Mesendoderm (in vitro differentiated cells): Measurements from ENCODE around the gene BCL2.

Experiments
- DNase-seq: peaks from one replicate; pipeline ENCODE4 v3.0.0; 2013
- H2AK5ac ChIP-seq: 2 replicates; pipeline ENCODE4 v1.6.1; 2013; ENCODE audit warnings: low read length, inconsistent platforms
- H2BK120ac ChIP-seq: 2 replicates; pipeline ENCODE4 v1.6.1; 2013; ENCODE audit warnings: low read depth, mild to moderate bottlenecking, low read length, moderate library complexity, mixed read lengths
- H2BK15ac ChIP-seq: replicated peaks from 2 replicates; pipeline ENCODE4 v1.6.1; 2013; ENCODE audit warnings: low read depth, mild to moderate bottlenecking, moderate library complexity
- H2BK5ac ChIP-seq: 2 replicates; pipeline ENCODE4 v1.6.1; 2013; ENCODE audit warnings: low read length, inconsistent platforms
- H3K18ac ChIP-seq: 2 replicates; pipeline ENCODE4 v1.6.1; 2013; ENCODE audit warnings: mild to moderate bottlenecking, low read length, mixed read lengths
- H3K23ac ChIP-seq: one replicate; pipeline ENCODE4 v1.6.1; 2013; ENCODE audit warnings: low read length
- H3K27ac ChIP-seq: 2 replicates; pipeline ENCODE4 v1.5.1; 2013; ENCODE audit warnings: low read depth, mild to moderate bottlenecking, inconsistent platforms, low read length, moderate library complexity
- H3K27me3 ChIP-seq: 2 replicates; pipeline ENCODE4 v1.6.1; 2013; ENCODE audit warnings: low read length, control low read depth, mild to moderate bottlenecking, inconsistent platforms; ENCODE audit not compliant: insufficient read depth, poor library complexity
- H3K36me3 ChIP-seq: 2 replicates; pipeline ENCODE4 v1.6.1; 2013; ENCODE audit warnings: low read length, inconsistent platforms; ENCODE audit not compliant: control insufficient read depth, insufficient read depth
- H3K4ac ChIP-seq: one replicate; pipeline ENCODE4 v1.6.1; 2013; ENCODE audit warnings: low read depth, mild to moderate bottlenecking, low read length, moderate library complexity
- H3K4me1 ChIP-seq: 2 replicates; pipeline ENCODE4 v1.6.1; 2013; ENCODE audit warnings: low read depth, low read length, inconsistent platforms; ENCODE audit not compliant: control insufficient read depth
- H3K4me2 ChIP-seq: 2 replicates; pipeline ENCODE4 v1.6.1; 2013; ENCODE audit warnings: low read length
- H3K4me3 ChIP-seq: 2 replicates; pipeline ENCODE4 v1.5.1; 2013; ENCODE audit warnings: mild to moderate bottlenecking, low read length
- H3K56ac ChIP-seq: one replicate; pipeline ENCODE4 v1.6.1; 2013; ENCODE audit warnings: low read length
- H3K79me1 ChIP-seq: 2 replicates; pipeline ENCODE4 v1.6.1; 2013; ENCODE audit warnings: low read length, inconsistent platforms
- H3K79me2 ChIP-seq: 2 replicates; pipeline ENCODE4 v1.6.1; 2013; ENCODE audit warnings: mild to moderate bottlenecking, low read length; ENCODE audit not compliant: control insufficient read depth, insufficient read depth
- H3K9ac ChIP-seq: 2 replicates; pipeline ENCODE4 v1.6.1; 2013; ENCODE audit warnings: low read length, inconsistent platforms
- H4K5ac ChIP-seq: one replicate; pipeline ENCODE4 v1.6.1; 2013; ENCODE audit warnings: low read length
- H4K8ac ChIP-seq: one replicate; pipeline ENCODE4 v1.6.1; 2013; ENCODE audit warnings: low read depth, mild to moderate bottlenecking, control low read depth, low read length, moderate library complexity
- WGBS: extraction: QIAGEN DNeasy Blood & Tissue Kit; methylation state at CpG from one replicate; pipeline ENCODE4 v1.1.7; 2013; ENCODE audit warnings: low lambda C conversion rate, missing lambda C conversion rate; ENCODE audit not compliant: insufficient coverage; ENCODE audit errors: extremely low coverage; 5-methylcytosine and 5-hydroxymethylcytosine counted together

Gene BCL2

GRCh38 chr18:63175264-63175663 is 144.3 kb downstream of the BCL2 start:
- Histone ChIP-seq H3K9ac (no peak overlapping the region), H4K8ac (no peak overlapping the region), H2BK5ac (no peak overlapping the region), H3K56ac (no peak overlapping the region), H3K79me1 (no peaks in the 10 kb centered on the region), H3K27me3 (no peaks in the 10 kb centered on the region), H3K36me3 (no peaks in the 10 kb centered on the region), H3K79me2 (no peaks in the 10 kb centered on the region), H3K4me3 (no peak overlapping the region), H3K4me2 (no peak overlapping the region), H2AK5ac (no peak overlapping the region), H3K27ac (no peak overlapping the region), H3K4ac (no peak overlapping the region), H3K4me1 (no peaks in the 10 kb centered on the region), H2BK15ac (no peak overlapping the region), H3K18ac (no peak overlapping the region), H4K5ac (no peak overlapping the region), H3K23ac (no peak overlapping the region), H2BK120ac (no peak overlapping the region)
- no peak for DNase-seq
- WGBS, result no CpG with 5 or more reads among the region's 2 CpGs

- H3K4me3 ChIP-seq, result no peak overlapping the region
- H3K56ac ChIP-seq, result no peak overlapping the region
- no peaks in the 10 kb centered on the region for H3K27me3 ChIP-seq
- no peak overlapping the region for H3K9ac ChIP-seq
- no peak overlapping the region for H4K5ac ChIP-seq
- H3K36me3 ChIP-seq, result no peaks in the 10 kb centered on the region
- no peak for DNase-seq
- no peak overlapping the region for H3K27ac ChIP-seq
- H2BK15ac ChIP-seq, result no peak overlapping the region
- H2BK120ac ChIP-seq, result no peak overlapping the region
- no peak overlapping the region for H3K4me2 ChIP-seq
- no peak overlapping the region for H2BK5ac ChIP-seq
- no peak overlapping the region for H2AK5ac ChIP-seq
- H4K8ac ChIP-seq, result no peak overlapping the region
- no peaks in the 10 kb centered on the region for H3K79me1 ChIP-seq
- H3K4me1 ChIP-seq, result no peaks in the 10 kb centered on the region
- WGBS, result no CpG with 5 or more reads among the region's 2 CpGs
- no peak overlapping the region for H3K18ac ChIP-seq
- H3K23ac ChIP-seq, result no peak overlapping the region
- H3K4ac ChIP-seq, result no peak overlapping the region
- no peaks in the 10 kb centered on the region for H3K79me2 ChIP-seq
Observed at GRCh38 chr18:63173983-63174382, 145.6 kb downstream of the BCL2 start.

GRCh38 chr18:63169853-63170252 is 149.7 kb downstream of the BCL2 start:
- Histone ChIP-seq H3K18ac (no peak overlapping the region), H3K79me2 (no peaks in the 10 kb centered on the region), H3K9ac (no peak overlapping the region), H3K27ac (no peak overlapping the region), H4K5ac (no peak overlapping the region), H3K4me1 (no peaks in the 10 kb centered on the region), H3K36me3 (no peaks in the 10 kb centered on the region), H3K27me3 (no peaks in the 10 kb centered on the region), H3K23ac (no peak overlapping the region), H3K4me3 (no peak overlapping the region), H4K8ac (no peak overlapping the region), H2BK15ac (no peak overlapping the region), H3K4me2 (no peak overlapping the region), H3K4ac (no peak overlapping the region), H2BK120ac (no peak overlapping the region), H2BK5ac (no peak overlapping the region), H2AK5ac (no peak overlapping the region), H3K79me1 (no peaks in the 10 kb centered on the region), H3K56ac (no peak overlapping the region)
- WGBS, result no CpG with 5 or more reads among the region's 5 CpGs
- DNase-seq, result no peak

GRCh38 chr18:63168287-63168686 is 151.3 kb downstream of the BCL2 start:
- H2BK120ac ChIP-seq, result no peak overlapping the region
- no peak overlapping the region for H3K18ac ChIP-seq
- H2BK15ac ChIP-seq, result no peak overlapping the region
- no peaks in the 10 kb centered on the region for H3K79me2 ChIP-seq
- H3K4me1 ChIP-seq, result no peaks in the 10 kb centered on the region
- no peak overlapping the region for H3K27ac ChIP-seq
- no peak overlapping the region for H3K9ac ChIP-seq
- H4K5ac ChIP-seq, result no peak overlapping the region
- no peak overlapping the region for H3K4me2 ChIP-seq
- DNase-seq, result no peak
- H3K4me3 ChIP-seq, result no peak overlapping the region
- H2AK5ac ChIP-seq, result no peak overlapping the region
- no peak overlapping the region for H2BK5ac ChIP-seq
- no peak overlapping the region for H3K4ac ChIP-seq
- no CpG with 5 or more reads among the region's 5 CpGs for WGBS
- no peak overlapping the region for H3K23ac ChIP-seq
- H3K56ac ChIP-seq, result no peak overlapping the region
- H3K79me1 ChIP-seq, result no peaks in the 10 kb centered on the region
- no peaks in the 10 kb centered on the region for H3K36me3 ChIP-seq
- H3K27me3 ChIP-seq, result no peaks in the 10 kb centered on the region
- no peak overlapping the region for H4K8ac ChIP-seq

GRCh38 chr18:63166142-63166541 is 153.4 kb downstream of the BCL2 start:
- H3K4me1 ChIP-seq, result no peaks in the 10 kb centered on the region
- no peak overlapping the region for H3K27ac ChIP-seq
- H3K56ac ChIP-seq, result no peak overlapping the region
- H3K79me2 ChIP-seq, result no peaks in the 10 kb centered on the region
- H4K8ac ChIP-seq, result no peak overlapping the region
- H3K9ac ChIP-seq, result no peak overlapping the region
- no peaks in the 10 kb centered on the region for H3K36me3 ChIP-seq
- no CpG with 5 or more reads among the region's 12 CpGs for WGBS
- no peak overlapping the region for H2BK120ac ChIP-seq
- H3K18ac ChIP-seq, result no peak overlapping the region
- H2BK15ac ChIP-seq, result no peak overlapping the region
- no peak for DNase-seq
- H2BK5ac ChIP-seq, result no peak overlapping the region
- H3K4me2 ChIP-seq, result no peak overlapping the region
- H2AK5ac ChIP-seq, result no peak overlapping the region
- no peaks in the 10 kb centered on the region for H3K27me3 ChIP-seq
- H3K4me3 ChIP-seq, result no peak overlapping the region
- H3K23ac ChIP-seq, result no peak overlapping the region
- no peak overlapping the region for H4K5ac ChIP-seq
- H3K4ac ChIP-seq, result no peak overlapping the region
- no peaks in the 10 kb centered on the region for H3K79me1 ChIP-seq

GRCh38 chr18:63164396-63164795 is 155.2 kb downstream of the BCL2 start:
- Histone ChIP-seq H3K27ac (no peak overlapping the region), H2BK5ac (no peak overlapping the region), H3K4me3 (no peak overlapping the region), H4K8ac (no peak overlapping the region), H2BK15ac (no peak overlapping the region), H3K27me3 (no peaks in the 10 kb centered on the region), H3K23ac (no peak overlapping the region), H3K79me2 (no peaks in the 10 kb centered on the region), H4K5ac (no peak overlapping the region), H3K4me1 (no peaks in the 10 kb centered on the region), H3K9ac (no peak overlapping the region), H2AK5ac (no peak overlapping the region), H3K4ac (no peak overlapping the region), H3K18ac (no peak overlapping the region), H3K36me3 (no peaks in the 10 kb centered on the region), H3K56ac (no peak overlapping the region), H3K79me1 (no peaks in the 10 kb centered on the region), H2BK120ac (no peak overlapping the region), H3K4me2 (no peak overlapping the region)
- no peak for DNase-seq
- no CpG with 5 or more reads among the region's 1 CpG for WGBS
